WI38 (cell line): ENCODE results near the gene OGT.
"Not testable (repeated sequence)": the region's sequence is repeated elsewhere in the genome, so short reads cannot be mapped to it uniquely, and the experiment has no call there.

Experiments
- H3K4me3 ChIP-seq: 2 replicates; pipeline ENCODE4 v1.5.1; 2011; ENCODE audit warnings: low read depth, mild to moderate bottlenecking, control low read depth, low read length
- TF ChIP-seq, protein P1 (sequence below): IDR thresholded peaks from 2 replicates; pipeline ENCODE4 v1.5.1; 2012; ENCODE audit warnings: low read depth, mild to moderate bottlenecking, control low read depth, low read length

Gene OGT

DNA sequence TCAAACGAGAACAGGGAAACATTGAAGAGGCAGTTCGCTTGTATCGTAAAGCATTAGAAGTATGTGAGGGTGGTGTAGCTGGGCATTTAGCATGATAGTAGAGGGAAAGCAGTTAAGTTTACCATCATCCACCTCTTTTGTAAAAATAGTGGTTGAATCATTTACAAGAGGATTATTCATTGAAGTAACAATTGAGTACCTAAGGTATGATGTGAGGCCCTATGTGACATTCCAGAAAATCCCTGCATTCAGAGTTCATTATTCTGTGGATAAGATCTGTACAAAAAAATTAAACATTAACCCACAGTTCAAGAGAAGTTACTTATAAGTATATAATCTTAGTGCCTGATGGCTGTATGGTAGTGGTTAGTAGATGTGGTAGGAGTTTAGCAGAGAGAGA, 23.1 kb downstream of the OGT start:
- TF ChIP-seq, protein P1, sequence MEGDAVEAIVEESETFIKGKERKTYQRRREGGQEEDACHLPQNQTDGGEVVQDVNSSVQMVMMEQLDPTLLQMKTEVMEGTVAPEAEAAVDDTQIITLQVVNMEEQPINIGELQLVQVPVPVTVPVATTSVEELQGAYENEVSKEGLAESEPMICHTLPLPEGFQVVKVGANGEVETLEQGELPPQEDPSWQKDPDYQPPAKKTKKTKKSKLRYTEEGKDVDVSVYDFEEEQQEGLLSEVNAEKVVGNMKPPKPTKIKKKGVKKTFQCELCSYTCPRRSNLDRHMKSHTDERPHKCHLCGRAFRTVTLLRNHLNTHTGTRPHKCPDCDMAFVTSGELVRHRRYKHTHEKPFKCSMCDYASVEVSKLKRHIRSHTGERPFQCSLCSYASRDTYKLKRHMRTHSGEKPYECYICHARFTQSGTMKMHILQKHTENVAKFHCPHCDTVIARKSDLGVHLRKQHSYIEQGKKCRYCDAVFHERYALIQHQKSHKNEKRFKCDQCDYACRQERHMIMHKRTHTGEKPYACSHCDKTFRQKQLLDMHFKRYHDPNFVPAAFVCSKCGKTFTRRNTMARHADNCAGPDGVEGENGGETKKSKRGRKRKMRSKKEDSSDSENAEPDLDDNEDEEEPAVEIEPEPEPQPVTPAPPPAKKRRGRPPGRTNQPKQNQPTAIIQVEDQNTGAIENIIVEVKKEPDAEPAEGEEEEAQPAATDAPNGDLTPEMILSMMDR: no peak
- H3K4me3 ChIP-seq: no peak overlapping the region

DNA sequence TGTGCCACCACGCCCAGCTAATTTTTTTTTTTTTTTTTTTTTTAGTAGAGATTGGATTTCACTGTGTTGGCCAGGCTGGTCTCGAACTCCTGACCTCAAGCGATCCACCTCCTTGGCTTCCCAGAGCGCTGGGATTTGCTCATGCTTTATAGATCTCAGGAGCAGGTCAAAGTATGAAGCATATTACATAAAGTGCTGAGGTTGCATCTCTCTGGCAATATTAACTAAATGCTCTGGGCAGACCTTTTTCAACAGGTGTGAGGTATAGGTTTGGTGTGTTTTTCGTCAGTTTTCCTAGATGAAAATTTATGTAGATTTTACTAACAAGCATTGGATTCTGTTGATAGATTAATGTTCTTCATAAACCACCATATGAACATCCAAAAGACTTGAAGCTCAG, 26.0 kb downstream of the OGT start:
- TF ChIP-seq, protein P1: no peak
- no peak overlapping the region for H3K4me3 ChIP-seq

DNA sequence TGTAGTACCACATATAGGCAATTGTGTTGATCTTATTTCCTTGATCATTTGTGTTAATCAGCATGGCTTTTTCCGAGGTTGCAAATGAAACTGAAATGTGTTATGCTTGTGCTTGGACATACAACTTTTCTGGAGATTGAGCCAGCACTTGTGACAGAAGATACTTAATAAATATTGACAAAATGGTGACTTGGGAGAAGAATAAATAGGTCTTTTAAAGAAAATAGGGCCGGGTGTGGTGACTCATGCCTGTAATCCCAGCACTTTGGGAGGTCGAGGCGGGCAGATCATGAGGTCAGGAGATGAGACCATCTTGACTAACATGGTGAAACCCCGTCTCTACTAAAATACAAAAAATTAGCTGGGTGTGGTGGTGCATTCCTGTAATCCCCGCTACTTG, 26.9 kb downstream of the OGT start:
- H3K4me3 ChIP-seq: not testable (repeated sequence)

DNA sequence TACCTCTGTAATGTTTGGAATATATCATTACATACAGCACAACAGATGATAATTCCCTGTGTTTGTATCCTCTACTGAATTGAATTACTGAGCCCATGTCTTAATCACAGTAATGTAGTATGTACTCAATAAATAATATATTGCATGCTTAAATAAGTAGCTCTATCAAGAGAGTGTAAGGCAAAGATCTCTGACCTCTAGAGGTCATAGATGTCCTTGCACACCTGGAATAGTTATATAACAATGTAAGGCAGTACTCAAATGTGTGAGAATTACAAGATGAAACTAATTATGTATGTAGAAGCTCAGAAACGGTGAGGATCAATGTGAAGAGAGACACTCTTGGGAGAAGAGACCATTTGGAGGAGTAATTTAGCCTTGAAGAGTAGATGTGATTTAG, 31.0 kb downstream of the OGT start:
- TF ChIP-seq, protein P1: no peak
- H3K4me3 ChIP-seq: no peak overlapping the region

DNA sequence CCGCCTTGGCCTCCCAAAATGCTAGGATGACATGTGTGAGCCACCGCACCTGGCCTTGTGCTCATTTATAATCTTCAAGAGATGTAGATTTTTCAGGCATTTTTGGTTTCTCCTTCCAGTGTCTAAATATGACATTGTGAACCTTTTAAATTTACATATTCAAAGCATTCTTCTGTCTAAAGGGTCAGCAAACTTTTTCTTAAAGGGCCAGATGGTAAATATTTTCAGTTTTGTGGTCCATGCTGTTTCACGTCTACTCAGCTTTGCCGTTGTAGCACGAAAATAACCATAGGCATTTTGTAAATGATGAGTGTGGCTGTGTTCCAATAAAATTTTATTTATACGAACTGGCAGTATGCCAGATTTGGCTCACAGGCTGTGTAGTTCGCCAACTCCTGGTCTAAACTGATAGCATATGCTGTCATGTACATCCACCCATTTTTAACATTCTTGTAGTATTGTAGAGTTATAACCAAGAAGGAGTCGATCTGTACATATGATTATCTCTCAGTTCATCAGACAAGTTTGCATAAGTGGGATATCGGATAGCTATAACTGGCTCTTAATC, 32.7 kb downstream of the OGT start:
- no peak overlapping the region for H3K4me3 ChIP-seq
- TF ChIP-seq, protein P1: no peak

DNA sequence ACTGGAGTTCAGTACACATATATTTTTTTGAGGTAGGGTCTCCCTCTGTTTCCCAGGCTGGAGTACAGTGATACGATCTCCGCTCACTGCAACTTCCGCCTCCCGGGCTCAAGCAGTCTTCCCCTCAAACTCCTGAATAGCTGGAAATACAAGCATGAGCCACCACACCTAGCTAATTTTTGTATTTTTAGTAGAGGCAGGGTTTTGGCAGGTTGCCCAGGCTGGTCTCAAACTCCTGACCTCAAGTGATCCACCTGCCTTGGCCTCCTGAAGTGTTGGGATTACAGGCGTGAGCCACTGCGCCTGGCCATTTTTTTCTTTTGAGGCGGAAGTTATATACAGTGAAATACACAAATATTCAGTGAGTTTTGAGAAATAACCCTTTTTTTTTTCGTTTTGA, 38.5 kb downstream of the OGT start:
- not testable (repeated sequence) for H3K4me3 ChIP-seq

DNA sequence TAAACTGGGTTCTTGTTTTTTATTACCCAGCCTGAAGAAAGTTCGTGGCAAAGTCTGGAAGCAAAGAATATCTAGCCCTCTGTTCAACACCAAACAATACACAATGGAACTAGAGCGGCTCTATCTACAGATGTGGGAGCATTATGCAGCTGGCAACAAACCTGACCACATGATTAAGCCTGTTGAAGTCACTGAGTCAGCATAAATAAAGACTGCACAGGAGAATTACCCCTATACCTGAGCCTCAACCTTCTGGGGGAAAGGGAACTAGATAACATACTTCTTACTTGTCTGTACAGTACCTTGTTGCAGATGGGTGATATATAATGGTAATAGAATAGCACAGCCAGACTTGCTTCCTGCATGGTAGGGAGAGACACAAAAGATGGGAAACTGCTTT, 40.7 kb downstream of the OGT start:
- TF ChIP-seq, protein P1: no peak

DNA sequence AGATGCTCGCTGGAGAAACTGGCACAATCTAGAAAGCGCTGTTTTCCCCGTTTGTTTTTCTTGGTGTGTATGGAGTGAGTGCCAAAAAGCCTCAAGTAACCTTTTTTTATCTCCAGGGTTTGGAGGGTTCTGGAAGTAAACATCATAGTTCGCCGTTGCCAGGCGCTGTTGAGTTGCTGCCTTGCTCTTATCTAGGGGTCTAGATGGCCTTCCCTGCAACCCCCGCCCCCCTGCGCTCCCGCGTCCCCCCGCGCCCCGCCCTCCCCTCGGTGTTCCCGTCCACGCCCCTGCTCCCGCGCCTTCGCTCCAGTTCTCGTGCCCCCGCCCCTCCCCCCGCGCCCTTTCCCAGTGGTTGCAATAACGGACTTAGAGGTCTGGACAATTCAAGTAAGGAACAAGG, 44.8 kb downstream of the OGT start:
- TF ChIP-seq, protein P1: no peak
- H3K4me3 ChIP-seq: no peak overlapping the region

More for the DNA sequence above, 40.7 kb downstream of the OGT start:
- no peak overlapping the region for H3K4me3 ChIP-seq
